Left lung (tissue), 10 donors: ENCODE results near the gene TBL1Y. TPM values are rescaled to one million over a fixed set of nuclear protein-coding genes. Genes with fewer than 3 reads are reported as not detected.
A peak's percentile ranks its signal among the peaks of the same experiment; 100 is the strongest.

Experiments used
- ATAC-seq: fragments of 200-7000 bp; cut with Tn5 transposase; one replicate; pipeline ENCODE4 v1.9.1; 2020; ENCODE audit warnings: moderate library complexity
- DNase-seq, 4 donors: peaks; one replicate each; pipeline ENCODE4 v3.0.0-alpha.2; 2013 to 2020
- H3K27ac ChIP-seq, 2 donors: fragments of 200-600 bp; sonication (generic) in 1 of 2; one replicate each; pipeline versions ENCODE4 v1.5.0 to v1.8.0; 2020 to 2021
- H3K27me3 ChIP-seq, 2 donors: fragments of 200-600 bp; sonication (generic) in 1 of 2; one replicate each; pipeline versions ENCODE4 v1.5.0 to v1.8.0; 2020 to 2021
- H3K36me3 ChIP-seq, 2 donors: fragments of 200-600 bp; sonication (generic) in 1 of 2; one replicate each; pipeline versions ENCODE4 v1.5.0 to v1.8.0; 2020 to 2021
- H3K4me1 ChIP-seq, 2 donors: fragments of 200-600 bp; one replicate each; pipeline ENCODE4 v1.8.0; 2021
- H3K4me3 ChIP-seq, 2 donors: fragments of 200-600 bp; sonication (generic) in 1 of 2; one replicate each; pipeline versions ENCODE4 v1.5.0 to v1.8.0; 2020 to 2021; ENCODE audit warnings: mild to moderate bottlenecking in 1 of 2
- H3K9me3 ChIP-seq, 2 donors: fragments of 200-600 bp; sonication (generic) in 1 of 2; one replicate each; pipeline versions ENCODE4 v1.5.0 to v1.8.0; 2020 to 2021
- intact Hi-C, 2 donors: fragments of 100-400 bp; cut with DNase I; formaldehyde crosslinking; loops; one replicate each; pipeline versions ENCODE4 v1.11.2 to v1.14.2; 2022
- polyA plus RNA-seq, 6 donors: library from polyadenylated mRNA; unstranded; fragments of 120-200 nt; gene quantifications; one replicate each; pipeline ENCODE4 v1.2.1, GENCODE V29; 2013; ENCODE audit not compliant: insufficient read length in 6 of 6
- total RNA-seq, 2 donors: library from RNA; stranded (reverse); fragmentation: NEBNext Ultra II Directional; extraction: Animal tissue kit (Norgen Biotek cat#: 25700); gene quantifications; one replicate each; pipeline ENCODE4 v1.2.1, GENCODE V29; 2021
- TF ChIP-seq, protein P1 (sequence below), 2 donors: fragments of 200-600 bp; sonication (generic) in 1 of 2; IDR thresholded peaks; one replicate each; pipeline versions ENCODE4 v1.5.0 to v1.8.0; 2021; ENCODE audit warnings: antibody characterized with exemption in 2 of 2
- donor health status: DM: no; HTN: yes; CAD: no.
- donor health status: DM: no; HTN: no; CAD: no.

TBL1Y gene
- total and polyA plus RNA-seq, 8 donors, result 0.10 to 2.0 (median 1.5) TPM; not detected in 3

DNA sequence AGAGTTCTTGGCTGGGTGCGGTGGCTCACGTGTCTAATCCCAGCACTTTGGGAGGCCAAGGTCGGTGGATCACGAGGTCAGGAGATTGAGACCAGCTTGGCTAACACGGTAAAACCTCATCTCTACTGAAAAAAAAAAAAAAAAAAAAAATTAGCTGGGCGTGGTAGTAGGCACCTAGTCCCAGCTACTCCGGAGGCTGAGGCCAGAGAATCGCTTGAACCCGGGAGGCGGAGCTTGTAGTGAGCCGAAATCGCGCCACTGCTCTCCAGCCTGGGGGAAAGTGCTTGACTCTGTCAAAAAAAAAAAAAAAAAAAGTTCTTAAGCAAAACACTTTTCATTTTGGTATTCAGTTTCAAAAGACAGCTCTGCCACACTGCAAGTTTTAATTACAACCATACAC lies 37.9 kb downstream of the TBL1Y start:
- intact Hi-C loops, result no loop called here
- DNase-seq (no peak), ATAC-seq (no peak)
- TF ChIP-seq, protein P1, sequence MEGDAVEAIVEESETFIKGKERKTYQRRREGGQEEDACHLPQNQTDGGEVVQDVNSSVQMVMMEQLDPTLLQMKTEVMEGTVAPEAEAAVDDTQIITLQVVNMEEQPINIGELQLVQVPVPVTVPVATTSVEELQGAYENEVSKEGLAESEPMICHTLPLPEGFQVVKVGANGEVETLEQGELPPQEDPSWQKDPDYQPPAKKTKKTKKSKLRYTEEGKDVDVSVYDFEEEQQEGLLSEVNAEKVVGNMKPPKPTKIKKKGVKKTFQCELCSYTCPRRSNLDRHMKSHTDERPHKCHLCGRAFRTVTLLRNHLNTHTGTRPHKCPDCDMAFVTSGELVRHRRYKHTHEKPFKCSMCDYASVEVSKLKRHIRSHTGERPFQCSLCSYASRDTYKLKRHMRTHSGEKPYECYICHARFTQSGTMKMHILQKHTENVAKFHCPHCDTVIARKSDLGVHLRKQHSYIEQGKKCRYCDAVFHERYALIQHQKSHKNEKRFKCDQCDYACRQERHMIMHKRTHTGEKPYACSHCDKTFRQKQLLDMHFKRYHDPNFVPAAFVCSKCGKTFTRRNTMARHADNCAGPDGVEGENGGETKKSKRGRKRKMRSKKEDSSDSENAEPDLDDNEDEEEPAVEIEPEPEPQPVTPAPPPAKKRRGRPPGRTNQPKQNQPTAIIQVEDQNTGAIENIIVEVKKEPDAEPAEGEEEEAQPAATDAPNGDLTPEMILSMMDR (IDR thresholded peaks at IDR 0.05), result no peak
- Histone ChIP-seq H3K9me3 (no peaks in the 10 kb centered on the region), H3K4me1 (no peaks in the 10 kb centered on the region), H3K36me3 (no peaks in the 10 kb centered on the region), H3K4me3 (no peak overlapping the region), H3K27me3 (no peaks in the 10 kb centered on the region), H3K27ac (no peak overlapping the region)

DNA sequence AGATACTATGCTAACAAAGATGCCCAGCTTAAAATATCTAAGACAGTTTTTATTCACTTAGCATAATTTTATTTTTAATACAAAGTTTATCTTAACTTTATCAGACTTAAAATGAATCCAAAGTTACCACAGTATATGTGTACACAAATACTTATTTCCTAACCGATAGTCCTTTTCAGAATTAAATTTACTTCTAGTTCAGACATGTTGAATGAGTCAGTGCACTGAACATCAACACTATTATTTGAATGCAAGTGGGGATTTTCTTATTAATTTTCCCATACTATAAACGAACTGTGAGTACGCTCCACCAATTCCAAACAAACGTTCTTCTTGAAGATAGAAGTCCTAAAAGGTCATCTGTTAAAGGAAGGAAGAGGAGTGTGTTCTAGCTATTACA lies 39.5 kb downstream of the TBL1Y start:
- no peaks in the 10 kb centered on the region for H3K4me1 ChIP-seq

DNA sequence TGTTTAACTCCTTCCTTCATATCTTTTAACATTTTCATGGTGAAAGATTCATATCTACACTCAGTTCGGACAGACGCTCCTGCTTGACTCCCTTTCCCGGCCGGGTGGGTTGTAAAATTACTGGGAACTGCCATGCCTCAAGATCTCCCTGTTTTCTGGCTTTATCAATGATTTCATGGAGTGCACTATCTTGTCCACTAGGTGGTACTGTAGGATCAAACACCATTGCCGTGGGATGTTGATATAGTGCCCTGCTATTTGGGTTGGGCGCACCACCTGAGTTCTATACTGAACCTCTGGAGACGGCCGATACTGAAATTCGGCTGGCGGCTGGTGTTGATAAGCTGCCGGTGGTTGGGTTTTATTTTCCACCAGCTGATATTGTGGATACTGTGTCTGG lies 54.2 kb downstream of the TBL1Y start:
- no peaks in the 10 kb centered on the region for H3K9me3 ChIP-seq
- intact Hi-C loops, result no loop called here
- H3K4me3 ChIP-seq, result no peak overlapping the region
- H3K36me3 ChIP-seq, result no peaks in the 10 kb centered on the region
- no peak for ATAC-seq
- no peaks in the 10 kb centered on the region for H3K4me1 ChIP-seq
- peak in 1 of 4 donors; percentile 52 for DNase-seq
- H3K27ac ChIP-seq, result no peak overlapping the region
- TF ChIP-seq, protein P1 (IDR thresholded peaks at IDR 0.05), result peak in 1 of 2 donors; percentile 44
- H3K27me3 ChIP-seq, result no peaks in the 10 kb centered on the region

More for the DNA sequence above, 39.5 kb downstream of the TBL1Y start:
- no peak overlapping the region for H3K27ac ChIP-seq
- TF ChIP-seq, protein P1 (IDR thresholded peaks at IDR 0.05), result no peak
- H3K27me3 ChIP-seq, result no peaks in the 10 kb centered on the region
- DNase-seq (no peak), ATAC-seq (no peak)
- no peaks in the 10 kb centered on the region for H3K9me3 ChIP-seq
- no peaks in the 10 kb centered on the region for H3K36me3 ChIP-seq
- no peak overlapping the region for H3K4me3 ChIP-seq
- intact Hi-C loops, result no loop called here

DNA sequence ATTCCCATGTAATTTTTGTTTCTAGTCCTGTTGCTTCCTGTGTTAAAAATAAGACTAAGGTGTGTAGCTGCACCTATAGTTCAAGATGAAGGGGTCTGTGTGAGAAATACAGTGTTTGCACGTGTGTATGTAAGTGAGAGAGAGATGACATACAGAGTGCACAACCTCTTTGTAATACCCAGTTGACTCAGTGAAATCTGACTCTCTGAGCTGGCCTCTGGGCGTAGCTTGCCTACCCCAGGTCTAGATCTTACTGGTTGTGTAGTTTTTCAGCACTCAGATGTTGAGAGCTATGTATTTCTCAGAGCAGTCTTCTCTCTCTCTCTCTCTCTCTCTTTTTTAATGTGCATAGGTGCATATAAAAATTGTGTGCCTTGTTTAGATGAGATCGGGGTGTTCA lies 56.0 kb downstream of the TBL1Y start:
- no peak overlapping the region for H3K27ac ChIP-seq
- intact Hi-C loops, result no loop called here
- ATAC-seq (no peak), DNase-seq (no peak)
- TF ChIP-seq, protein P1 (IDR thresholded peaks at IDR 0.05), result no peak
- no peaks in the 10 kb centered on the region for H3K4me1 ChIP-seq
- H3K9me3 ChIP-seq, result no peaks in the 10 kb centered on the region
- no peaks in the 10 kb centered on the region for H3K36me3 ChIP-seq
- H3K27me3 ChIP-seq, result no peaks in the 10 kb centered on the region
- H3K4me3 ChIP-seq, result no peak overlapping the region

DNA sequence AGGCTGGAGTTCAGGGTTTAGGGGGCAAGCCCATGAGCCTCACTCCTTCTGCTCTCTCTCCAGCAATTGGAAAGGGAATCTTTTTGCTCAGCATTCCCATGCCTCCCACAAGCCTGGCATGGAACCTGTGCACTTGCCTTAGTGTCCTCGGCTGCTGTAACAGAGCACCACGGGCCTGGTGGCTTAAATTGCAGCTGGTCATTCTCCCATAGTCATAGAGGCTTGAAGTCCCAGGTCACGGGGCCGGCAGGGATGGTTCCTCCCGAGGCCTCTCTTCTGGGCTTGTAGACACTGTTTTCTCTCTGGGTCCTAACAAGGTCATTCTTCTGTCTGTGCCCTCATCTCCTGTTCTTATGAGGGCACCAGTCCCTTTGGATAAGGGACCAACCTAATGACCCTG lies 57.2 kb downstream of the TBL1Y start:
- H3K4me1 ChIP-seq, result no peaks in the 10 kb centered on the region
- H3K36me3 ChIP-seq, result no peaks in the 10 kb centered on the region
- DNase-seq (no peak), ATAC-seq (no peak)
- no peaks in the 10 kb centered on the region for H3K9me3 ChIP-seq
- no peak overlapping the region for H3K27ac ChIP-seq
- H3K27me3 ChIP-seq, result no peaks in the 10 kb centered on the region
- intact Hi-C loops, result no loop called here
- TF ChIP-seq, protein P1 (IDR thresholded peaks at IDR 0.05), result no peak
- no peak overlapping the region for H3K4me3 ChIP-seq
